Cardiac septum (tissue), 1 donor: ENCODE data around the gene REXO4. TPM values are rescaled to one million over a fixed set of nuclear protein-coding genes. Genes with fewer than 3 reads are reported as not detected.
"Not testable (repeated sequence)": the region's sequence is repeated elsewhere in the genome, so short reads cannot be mapped to it uniquely, and the experiment has no call there.

Experiments used
- DNase-seq: peaks from one replicate; pipeline ENCODE4 v3.0.0-alpha.2; 2020; ENCODE audit warnings: low spot score
- intact Hi-C: fragments of 100-400 bp; cut with DNase I; formaldehyde crosslinking; loops from one replicate; pipeline ENCODE4 v1.14.0; 2022
- total RNA-seq: library from RNA; stranded (reverse); fragmentation: NEBNext Ultra II Directional; extraction: Animal tissue kit (Norgen Biotek cat#: 25700); gene quantifications from one replicate; pipeline ENCODE4 v1.2.1, GENCODE V29; 2021
- donor health status: DM: no; HTN: no; CAD: no.

The REXO4 gene
- total RNA-seq, 1 donor from 2014 or later, result 12.2 TPM

GRCh38 chr9:133454325-133454724 lies 36.5 kb upstream of the REXO4 start:
- no peak for DNase-seq
- intact Hi-C loops, result no loop called here

DNA sequence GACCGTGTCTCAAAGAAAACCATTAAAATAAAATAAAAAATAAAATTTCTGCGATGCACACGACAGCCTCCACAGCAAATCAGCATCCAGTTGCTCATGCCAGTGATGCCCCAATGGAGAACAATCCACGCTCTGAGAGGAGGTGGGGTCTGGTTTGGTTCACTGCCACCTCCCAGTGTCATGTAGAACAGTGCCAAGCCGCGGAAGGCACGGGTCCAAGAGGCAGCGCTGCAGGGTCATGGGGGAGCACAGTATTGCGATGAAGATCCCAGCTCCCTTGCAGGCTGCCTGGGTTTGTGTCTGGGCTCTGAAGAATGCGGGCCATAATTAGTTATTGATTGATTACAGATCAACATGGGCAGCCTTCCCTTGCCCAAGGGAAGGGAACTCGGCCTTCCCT lies 35.8 kb upstream of the REXO4 start:
- DNase-seq, result no peak
- intact Hi-C loops, result no loop called here

GRCh38 chr9:133452562-133452961 lies 34.8 kb upstream of the REXO4 start:
- intact Hi-C loops, result no loop called here
- DNase-seq, result no peak

DNA sequence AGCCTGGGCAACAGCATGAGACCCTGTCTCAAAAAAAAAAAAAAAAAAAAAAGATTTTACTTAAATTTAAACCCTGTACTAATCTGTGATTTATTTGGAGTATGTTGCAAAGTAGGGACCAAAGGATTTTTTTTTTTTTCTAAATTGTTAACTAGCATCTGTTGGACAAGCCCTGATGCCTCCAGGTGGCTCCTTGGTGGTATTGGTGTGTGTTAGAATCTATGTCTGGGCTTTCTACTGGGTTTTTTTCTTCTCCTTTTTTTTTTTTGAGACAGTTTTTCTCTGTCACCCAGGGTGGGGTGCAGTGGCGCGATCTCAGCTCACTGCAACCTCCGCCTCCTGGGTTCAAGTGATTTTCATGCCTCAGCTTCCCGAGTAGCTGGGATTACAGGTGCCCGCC lies 34.1 kb upstream of the REXO4 start:
- DNase-seq, intact Hi-C loops: not testable (repeated sequence)

- DNase-seq, result no peak
- intact Hi-C loops, result no loop called here
Observed at GRCh38 chr9:133449760-133450159, 31.9 kb upstream of the REXO4 start.

DNA sequence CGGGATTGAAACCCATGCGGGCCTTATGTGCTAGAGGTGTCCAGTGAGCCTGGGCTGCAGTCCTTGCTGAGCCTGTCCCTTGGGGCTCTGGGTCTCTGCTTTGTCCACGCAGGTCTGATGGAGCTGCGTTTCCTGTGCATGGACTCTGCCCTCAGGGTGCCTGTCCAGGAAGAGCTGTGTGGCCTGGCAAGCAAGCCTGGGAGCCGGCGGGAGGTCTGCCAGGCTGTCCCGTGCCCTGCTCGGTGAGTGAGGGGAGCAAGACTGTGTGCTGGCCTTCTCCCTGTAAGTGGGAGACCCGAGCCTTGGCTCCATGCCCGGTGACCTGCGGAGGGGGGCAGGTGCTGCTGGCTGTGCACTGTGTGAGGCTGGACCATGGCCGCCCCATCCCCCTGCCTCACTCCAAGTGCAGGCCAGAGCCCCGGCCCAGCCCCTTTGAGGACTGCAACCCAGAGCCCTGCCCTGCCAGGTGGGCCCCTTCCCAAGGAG lies 30.7 kb upstream of the REXO4 start:
- DNase-seq, result no peak
- intact Hi-C loops, result no loop called here

DNA sequence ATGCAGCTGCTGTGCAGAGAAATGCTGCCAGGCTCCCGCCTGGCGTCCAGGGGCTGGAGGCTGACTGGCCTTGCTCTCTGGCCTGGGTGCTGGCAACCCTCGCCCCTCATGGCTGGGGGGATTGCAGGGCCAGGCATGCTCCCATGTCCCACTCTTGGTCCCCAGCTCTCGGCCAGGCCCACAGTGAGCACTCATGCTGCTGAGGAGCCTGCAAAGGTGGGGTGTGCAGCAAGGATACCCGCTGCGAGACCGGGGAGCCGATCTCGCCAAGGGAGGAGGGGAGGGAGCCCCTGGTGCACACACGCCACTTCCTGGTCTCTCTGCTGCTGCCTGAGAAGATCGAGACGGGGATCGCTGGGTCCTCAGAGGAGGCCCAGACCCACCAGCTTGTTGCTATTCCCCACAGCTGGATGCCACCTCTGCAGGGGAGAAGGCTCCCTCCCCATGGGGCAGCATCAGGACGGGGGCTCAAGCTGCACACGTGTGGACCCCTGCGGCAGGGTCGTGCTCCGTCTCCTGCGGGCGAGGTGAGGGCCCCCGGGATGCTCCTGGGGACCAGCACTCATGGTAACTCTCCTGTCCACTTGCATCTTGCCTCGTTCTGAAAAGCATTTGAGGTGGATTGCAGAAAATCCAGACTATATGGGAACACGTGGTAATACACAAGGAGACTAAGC lies 27.6 kb upstream of the REXO4 start:
- intact Hi-C loops, result no loop called here
- DNase-seq, result no peak

- DNase-seq, result no peak
- intact Hi-C loops, result no loop called here
Observed at GRCh38 chr9:133443982-133444381, 26.2 kb upstream of the REXO4 start.

DNA sequence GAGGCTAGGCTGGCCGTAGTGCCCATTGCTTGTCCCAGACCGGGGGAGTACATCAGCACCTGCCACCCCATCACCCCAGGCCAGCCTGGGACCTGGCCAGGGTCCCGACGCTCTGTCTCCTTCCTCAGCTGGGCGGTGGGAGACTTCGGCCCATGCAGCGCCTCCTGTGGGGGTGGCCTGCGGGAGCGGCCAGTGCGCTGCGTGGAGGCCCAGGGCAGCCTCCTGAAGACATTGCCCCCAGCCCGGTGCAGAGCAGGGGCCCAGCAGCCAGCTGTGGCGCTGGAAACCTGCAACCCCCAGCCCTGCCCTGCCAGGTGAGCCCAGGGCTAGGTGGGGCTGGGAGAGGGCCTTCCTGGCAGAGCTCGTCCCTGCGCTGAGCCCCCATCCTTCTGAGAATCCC lies 25.4 kb upstream of the REXO4 start:
- no peak for DNase-seq
- intact Hi-C loops, result no loop called here

DNA sequence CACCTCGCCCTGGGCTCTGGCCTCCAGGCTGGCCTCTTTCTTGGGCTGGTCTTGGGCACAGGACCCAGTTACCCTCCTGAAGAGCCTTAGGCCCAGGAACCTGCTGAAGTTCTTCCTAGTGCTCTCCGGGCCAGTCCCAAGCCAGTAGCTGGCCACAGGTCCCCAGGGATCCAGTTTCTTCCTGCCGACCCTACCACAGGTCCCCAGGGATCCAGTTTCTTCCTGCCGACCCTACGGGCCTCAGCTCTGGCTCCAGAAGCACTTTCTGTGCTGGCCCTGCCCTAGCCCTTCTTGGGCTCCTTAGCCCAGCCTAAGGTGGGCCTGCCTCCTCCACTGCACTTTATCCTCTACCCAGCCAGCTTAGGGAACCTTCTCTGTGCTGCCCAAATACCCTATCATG lies 23.8 kb upstream of the REXO4 start:
- intact Hi-C loops, result no loop called here
- no peak for DNase-seq

DNA sequence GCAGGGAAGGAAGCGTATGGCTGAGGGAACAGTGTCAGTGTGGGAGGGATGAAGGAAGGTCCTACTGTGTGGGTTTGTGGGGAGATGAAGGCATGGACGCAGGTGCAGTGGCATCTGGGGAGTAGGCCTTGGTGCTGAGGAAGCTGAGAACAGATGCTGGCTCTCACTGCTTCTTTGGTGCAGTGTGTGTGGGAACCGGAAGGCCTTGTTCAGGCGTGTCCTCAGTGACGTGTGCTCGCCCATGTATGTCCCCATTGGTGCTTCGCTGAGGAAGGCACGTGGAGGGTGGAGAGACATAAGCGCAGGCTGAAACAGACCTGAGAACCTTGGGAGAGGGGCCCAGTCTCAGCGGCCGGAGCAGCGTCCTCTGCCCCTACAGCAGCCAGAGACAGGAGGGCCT lies 23.1 kb upstream of the REXO4 start:
- intact Hi-C loops, result no loop called here
- no peak for DNase-seq

DNA sequence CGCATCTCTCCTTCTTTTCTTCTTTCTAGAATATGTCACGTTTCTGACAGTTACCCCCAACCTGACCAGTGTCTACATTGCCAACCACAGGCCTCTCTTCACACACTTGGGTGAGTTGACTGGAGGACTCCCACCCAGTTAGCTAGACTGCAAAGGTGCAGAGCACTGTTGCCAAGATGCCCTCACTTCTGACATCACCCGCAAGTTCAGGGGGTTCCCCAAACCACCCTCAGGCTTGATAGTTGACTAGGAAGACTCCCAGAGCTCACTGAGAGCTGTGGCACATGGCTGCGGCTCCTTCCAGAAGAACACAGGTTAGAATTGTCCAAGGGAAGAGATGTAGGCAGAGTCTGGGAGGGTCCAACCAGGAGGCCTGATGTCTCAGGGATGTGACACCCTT lies 21.5 kb upstream of the REXO4 start:
- intact Hi-C loops, result no loop called here

DNA sequence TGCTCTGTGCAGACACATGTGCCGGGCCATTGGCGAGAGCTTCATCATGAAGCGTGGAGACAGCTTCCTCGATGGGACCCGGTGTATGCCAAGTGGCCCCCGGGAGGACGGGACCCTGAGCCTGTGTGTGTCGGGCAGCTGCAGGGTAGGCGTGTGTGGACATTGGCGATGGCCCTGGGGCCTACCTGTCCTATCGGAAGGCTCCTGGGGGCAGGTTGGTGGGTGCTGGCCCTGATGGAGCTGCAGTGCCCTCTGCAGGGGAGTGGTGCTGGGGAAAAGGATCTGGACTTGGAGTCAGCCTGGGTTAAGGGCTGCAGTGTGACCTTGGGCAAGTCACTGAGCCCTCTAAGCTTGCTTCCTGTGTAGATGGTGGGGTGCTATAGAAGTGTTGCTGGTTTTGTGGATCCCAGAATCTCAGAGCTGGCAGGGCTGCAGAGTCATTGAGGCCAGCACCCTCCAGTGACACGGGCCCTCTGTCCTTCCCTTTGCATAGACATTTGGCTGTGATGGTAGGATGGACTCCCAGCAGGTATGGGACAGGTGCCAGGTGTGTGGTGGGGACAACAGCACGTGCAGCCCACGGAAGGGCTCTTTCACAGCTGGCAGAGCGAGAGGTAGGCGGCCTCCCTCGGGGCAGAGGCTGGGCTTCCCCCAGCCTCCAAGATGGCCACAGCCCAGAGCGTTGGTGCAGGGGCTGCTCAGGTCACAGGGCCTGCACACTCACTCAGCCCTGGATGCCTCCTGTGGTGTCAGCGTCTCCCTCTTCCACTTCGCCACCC lies 20.1 kb upstream of the REXO4 start:
- DNase-seq, result no peak
- intact Hi-C loops, result no loop called here

More for the DNA sequence above, 21.5 kb upstream of the REXO4 start:
- no peak for DNase-seq

DNA sequence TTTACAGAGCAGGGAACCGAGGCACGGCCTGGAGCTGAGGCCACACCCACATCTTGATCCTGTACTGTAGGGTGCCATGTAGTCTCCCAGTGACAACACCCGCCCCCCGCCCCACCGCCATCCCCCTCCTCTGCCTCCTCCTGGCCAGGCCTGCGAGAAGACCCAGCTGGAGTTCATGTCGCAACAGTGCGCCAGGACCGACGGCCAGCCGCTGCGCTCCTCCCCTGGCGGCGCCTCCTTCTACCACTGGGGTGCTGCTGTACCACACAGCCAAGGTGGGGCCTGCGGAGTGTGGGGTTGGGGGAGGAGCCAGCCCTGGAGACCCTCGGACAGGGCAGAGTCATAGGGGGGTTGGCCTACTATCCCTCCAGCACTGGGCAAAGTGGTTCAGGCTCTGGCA lies 18.9 kb upstream of the REXO4 start:
- intact Hi-C loops, result no loop called here
- DNase-seq, result no peak

GRCh38 chr9:133433351-133433843 lies 15.6 kb upstream of the REXO4 start:
- intact Hi-C loops, result no loop called here
- no peak for DNase-seq

GRCh38 chr9:133430244-133430643 lies 12.4 kb upstream of the REXO4 start:
- DNase-seq, result no peak
- intact Hi-C loops, result no loop called here

GRCh38 chr9:133429641-133430161 lies 11.9 kb upstream of the REXO4 start:
- DNase-seq, result no peak
- intact Hi-C loops, result no loop called here

GRCh38 chr9:133429214-133429613 lies 11.4 kb upstream of the REXO4 start:
- intact Hi-C loops, result no loop called here
- DNase-seq, result no peak

GRCh38 chr9:133428617-133429101 lies 10.8 kb upstream of the REXO4 start:
- intact Hi-C loops, result no loop called here
- no peak for DNase-seq

DNA sequence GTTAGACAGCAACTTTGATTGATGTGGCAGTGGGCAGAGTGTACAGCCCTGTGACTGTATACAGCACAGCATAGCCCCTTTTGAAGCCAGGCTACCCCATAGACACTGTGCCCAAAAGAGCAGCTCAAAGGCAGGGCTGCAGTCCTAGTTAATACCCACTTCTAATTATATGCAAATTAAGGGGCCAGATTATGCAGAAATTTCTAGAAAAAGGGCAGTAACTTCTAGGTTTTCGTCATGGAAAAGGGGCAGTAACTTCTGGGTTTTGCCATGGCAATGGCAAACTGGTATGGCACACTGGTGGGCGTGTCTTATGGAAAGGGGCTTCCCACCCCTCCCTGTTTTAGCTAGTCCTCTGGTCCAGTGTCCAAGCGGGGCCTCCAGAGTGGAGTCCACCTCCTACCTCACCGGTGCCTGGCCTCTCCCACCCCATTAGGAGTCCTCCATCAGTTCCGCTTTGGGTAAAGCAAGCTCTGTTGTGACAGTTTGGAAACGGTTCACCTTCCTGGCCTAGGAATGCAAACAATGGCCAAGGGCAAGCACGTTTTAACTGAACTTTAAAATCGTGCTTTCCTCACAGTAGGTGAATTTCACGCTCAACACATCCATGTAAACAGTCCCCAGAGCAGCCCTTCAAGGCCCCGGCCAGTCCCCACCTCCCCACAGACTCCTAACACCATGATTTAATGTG lies 10.0 kb upstream of the REXO4 start:
- no peak for DNase-seq
- intact Hi-C loops, result no loop called here
